Daoy (cell line): ENCODE measurements around the gene GP9. TPM values are rescaled to one million over a fixed set of nuclear protein-coding genes. Genes with fewer than 3 reads are reported as not detected.
A peak's percentile ranks its signal among the peaks of the same experiment; 100 is the strongest.
"Not testable (repeated sequence)": the region's sequence is repeated elsewhere in the genome, so short reads cannot be mapped to it uniquely, and the experiment has no call there.

Experiments
- DNase-seq: peaks from one replicate; pipeline ENCODE4 v3.0.0-alpha.2; 2015; ENCODE audit warnings: low read depth
- total RNA-seq: library from RNA; depleted of rRNA; stranded (reverse); fragments of >200 nt; shearing (Covaris generic); gene quantifications from 2 replicates; pipeline ENCODE4 v1.2.3, GENCODE V29; 2014

GP9 gene
- total RNA-seq, 1 experiment from 2014 or later = not detected

GRCh38 chr3:129070086-129070885 is 9.7 kb downstream of the GP9 start:
- no peak for DNase-seq

DNA sequence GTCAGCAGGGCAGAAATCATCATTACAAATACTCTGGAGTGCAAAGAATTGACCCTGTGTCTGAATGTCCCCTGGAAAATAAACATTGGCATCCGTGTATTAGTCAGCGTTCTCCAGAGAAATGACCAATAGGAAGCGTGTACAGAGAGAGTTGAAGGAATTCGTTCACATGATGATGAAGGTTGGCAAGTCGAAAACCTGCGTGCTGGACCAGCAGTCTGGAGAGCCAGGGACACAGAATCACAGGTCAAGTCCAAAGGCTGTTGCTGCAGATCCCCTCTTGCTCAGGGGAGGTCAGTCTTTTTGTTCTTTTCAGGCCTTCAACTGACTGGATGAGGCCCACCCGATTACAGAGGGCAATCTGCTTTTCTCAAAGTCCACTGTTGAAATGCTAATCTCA is 16.6 kb downstream of the GP9 start:
- no peak for DNase-seq

DNA sequence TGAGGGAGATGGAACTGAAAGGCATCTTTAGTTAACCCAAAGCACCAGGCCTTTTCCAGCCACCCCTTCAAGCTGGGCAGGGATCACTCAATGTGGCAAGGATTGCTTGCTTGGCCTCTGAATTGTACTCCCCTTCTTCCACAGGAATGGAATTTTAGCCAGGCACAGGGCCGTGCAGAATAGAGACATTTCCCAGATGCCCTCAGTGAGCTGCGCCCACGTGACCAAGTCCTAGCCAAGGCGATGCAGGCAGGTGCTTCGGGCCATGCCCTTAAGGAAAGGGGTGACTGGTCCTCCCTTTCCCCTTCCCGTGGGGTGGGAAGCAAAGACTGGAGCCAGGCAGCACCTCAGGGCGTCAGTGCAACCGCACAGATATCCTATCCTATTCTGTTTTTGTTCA is 17.9 kb downstream of the GP9 start:
- DNase-seq = no peak

DNA sequence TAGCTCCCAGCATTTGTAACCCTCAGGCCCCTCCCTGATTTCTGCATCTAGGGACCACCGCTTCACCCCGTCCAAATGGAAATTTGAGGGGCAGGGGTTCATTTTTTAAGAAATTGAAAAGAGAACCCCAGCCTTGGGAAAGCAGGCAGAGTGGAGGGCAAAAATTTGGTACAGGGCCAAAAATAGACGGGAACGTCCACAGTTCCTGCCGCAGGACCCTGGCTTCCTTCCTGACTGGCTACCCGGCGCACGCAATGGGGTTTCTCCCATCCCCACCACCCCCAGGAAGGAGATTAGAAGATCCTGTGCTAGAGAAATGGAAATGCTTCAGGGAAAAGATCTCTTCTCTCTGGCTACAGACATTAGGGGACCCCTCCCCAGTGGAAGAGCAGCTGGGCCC is 20.9 kb downstream of the GP9 start:
- DNase-seq = no peak

DNA sequence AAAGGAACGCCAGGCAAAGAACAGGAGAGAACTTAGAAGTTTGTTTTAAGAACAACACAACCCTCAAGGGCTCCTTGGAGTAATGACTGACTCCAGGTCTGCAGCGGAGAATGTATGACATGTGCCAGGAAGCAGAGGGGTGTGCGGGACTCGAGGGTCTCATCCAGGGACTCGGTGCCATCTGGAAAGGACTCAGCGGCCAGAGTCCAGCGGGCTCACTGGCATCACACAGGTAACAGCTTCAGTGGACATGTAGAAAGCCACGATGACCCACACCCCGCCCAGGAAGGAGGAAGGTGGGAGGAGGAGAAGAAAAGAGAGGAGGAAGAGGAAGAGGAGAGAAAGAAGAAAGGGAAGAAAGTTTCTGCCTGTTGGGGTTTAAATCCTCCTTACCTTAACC is 21.4 kb downstream of the GP9 start:
- no peak for DNase-seq

GRCh38 chr3:129084501-129084900 is 23.9 kb downstream of the GP9 start:
- no peak for DNase-seq

GRCh38 chr3:129085165-129085715 is 24.7 kb downstream of the GP9 start:
- DNase-seq = no peak

GRCh38 chr3:129085818-129086217 is 25.2 kb downstream of the GP9 start:
- no peak for DNase-seq

GRCh38 chr3:129087138-129087702 is 26.6 kb downstream of the GP9 start:
- DNase-seq = no peak

GRCh38 chr3:129087904-129088303 is 27.3 kb downstream of the GP9 start:
- peak; percentile 38 for DNase-seq

- DNase-seq = not testable (repeated sequence)
These were observed 27.7 kb downstream of the GP9 start for GRCh38 chr3:129088312-129088711.

DNA sequence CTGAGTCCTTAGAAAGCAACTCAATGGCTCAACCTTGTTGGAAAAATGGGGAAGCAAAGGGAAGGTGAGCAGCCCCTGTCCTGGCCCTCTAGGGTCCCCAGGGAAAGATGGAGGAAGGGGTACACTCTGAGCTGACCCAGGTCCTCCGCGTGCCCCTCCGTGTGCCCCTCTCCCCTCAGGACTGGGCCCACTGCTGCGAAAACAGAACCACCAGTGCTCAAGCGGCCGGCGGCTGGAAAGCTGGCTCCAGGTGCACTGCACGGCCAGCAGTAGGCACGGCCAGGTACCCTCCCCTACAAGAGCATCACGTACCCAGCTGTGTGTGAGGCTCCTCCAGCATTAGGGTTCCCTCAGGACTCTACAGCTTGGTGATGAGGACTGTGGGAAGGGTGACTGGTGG is 34.7 kb downstream of the GP9 start:
- no peak for DNase-seq

GRCh38 chr3:129100274-129100673 is 39.7 kb downstream of the GP9 start:
- no peak for DNase-seq

- no peak for DNase-seq
These were observed 41.0 kb downstream of the GP9 start for GRCh38 chr3:129101370-129102138.

- no peak for DNase-seq
These were observed 42.7 kb downstream of the GP9 start for GRCh38 chr3:129103296-129103695.

- no peak for DNase-seq
These were observed 43.5 kb downstream of the GP9 start for GRCh38 chr3:129104051-129104450.

- DNase-seq = no peak
These were observed 44.0 kb downstream of the GP9 start for GRCh38 chr3:129104498-129105079.

DNA sequence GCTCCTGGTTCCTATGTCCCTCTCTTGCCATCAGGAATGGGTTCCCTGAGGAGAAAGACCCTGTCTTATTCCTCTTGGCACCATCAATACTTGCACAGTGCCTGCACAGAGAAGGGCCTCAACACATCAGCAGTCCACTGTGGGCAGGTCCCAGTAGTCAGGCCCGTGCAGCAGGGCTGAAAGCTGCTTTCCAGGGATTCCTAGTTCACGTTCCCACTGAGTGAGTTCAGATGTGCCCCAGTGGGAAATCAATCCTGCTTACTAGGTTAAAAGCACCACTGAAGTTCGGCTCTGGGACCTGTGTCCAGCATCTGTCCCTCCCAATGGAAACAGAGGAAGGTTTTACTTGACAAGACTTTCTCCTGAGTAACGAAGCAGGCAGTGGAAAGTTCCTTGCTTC is 45.3 kb downstream of the GP9 start:
- DNase-seq = no peak

GRCh38 chr3:129106320-129106719 is 45.7 kb downstream of the GP9 start:
- DNase-seq = no peak

GRCh38 chr3:129106866-129107565 is 46.4 kb downstream of the GP9 start:
- no peak for DNase-seq

GRCh38 chr3:129107793-129108192 is 47.2 kb downstream of the GP9 start:
- no peak for DNase-seq
